GM23248 (cell line): ENCODE results near the gene NHS. TPM values are rescaled to one million over a fixed set of nuclear protein-coding genes. Genes with fewer than 3 reads are reported as not detected.

Experiments used
- DNase-seq: peaks from one replicate; pipeline ENCODE4 v3.0.0-alpha.2; 2015
- H2AFZ ChIP-seq: fragments of 200-600 bp; sonication (generic); 2 replicates; pipeline ENCODE4 v1.6.1; 2016; ENCODE audit warnings: antibody characterized with exemption
- H3F3A ChIP-seq: fragments of 200-600 bp; sonication (generic); 2 replicates; pipeline ENCODE4 v1.6.1; 2016; ENCODE audit warnings: mild to moderate bottlenecking, antibody characterized with exemption, mixed run types; ENCODE audit not compliant: insufficient read depth
- H3K27ac ChIP-seq: fragments of 200-600 bp; sonication (generic); 2 replicates; pipeline ENCODE4 v1.5.1; 2016; ENCODE audit warnings: mild to moderate bottlenecking
- H3K27me3 ChIP-seq: fragments of 200-600 bp; sonication (generic); replicated peaks from 2 replicates; pipeline ENCODE4 v1.6.1; 2016; ENCODE audit warnings: mild to moderate bottlenecking; ENCODE audit not compliant: insufficient read depth
- H3K36me3 ChIP-seq: fragments of 200-600 bp; sonication (generic); 2 replicates; pipeline ENCODE4 v1.6.1; 2016; ENCODE audit warnings: low read depth, mild to moderate bottlenecking
- H3K4me1 ChIP-seq: fragments of 200-600 bp; sonication (generic); 2 replicates; pipeline ENCODE4 v1.6.1; 2016; ENCODE audit warnings: mild to moderate bottlenecking; ENCODE audit not compliant: insufficient read depth
- H3K4me2 ChIP-seq: fragments of 200-600 bp; sonication (generic); one replicate; pipeline ENCODE4 v1.6.1; 2016; ENCODE audit warnings: mild to moderate bottlenecking; ENCODE audit not compliant: unreplicated experiment
- H3K4me3 ChIP-seq: fragments of 200-600 bp; sonication (generic); 2 replicates; pipeline ENCODE4 v1.5.1; 2016; ENCODE audit warnings: mild to moderate bottlenecking
- H3K79me2 ChIP-seq: fragments of 200-600 bp; sonication (generic); 2 replicates; pipeline ENCODE4 v1.6.1; 2016; ENCODE audit warnings: mild to moderate bottlenecking; ENCODE audit not compliant: insufficient read depth
- H3K9ac ChIP-seq: fragments of 200-600 bp; sonication (generic); 2 replicates; pipeline ENCODE4 v1.6.1; 2016; ENCODE audit warnings: mild to moderate bottlenecking
- H3K9me2 ChIP-seq: fragments of 200-600 bp; sonication (generic); 2 replicates; pipeline ENCODE4 v1.6.1; 2016; ENCODE audit warnings: mixed run types, mild to moderate bottlenecking, moderate library complexity; ENCODE audit not compliant: insufficient read depth
- H3K9me3 ChIP-seq: fragments of 200-600 bp; sonication (generic); one replicate; pipeline ENCODE4 v1.6.1; 2017; ENCODE audit warnings: low read depth
- H4K20me1 ChIP-seq: fragments of 200-600 bp; sonication (generic); 2 replicates; pipeline ENCODE4 v1.6.0; 2016; ENCODE audit not compliant: insufficient read depth
- EZH2 ChIP-seq: fragments of 200-600 bp; sonication (generic); IDR thresholded peaks from 2 replicates; pipeline ENCODE4 v1.6.1; 2018; ENCODE audit warnings: antibody characterized with exemption, mild to moderate bottlenecking; ENCODE audit not compliant: insufficient read depth, poor library complexity, severe bottlenecking
- EZH2phosphoT487 ChIP-seq: fragments of 200-600 bp; sonication (generic); IDR thresholded peaks from 2 replicates; pipeline ENCODE4 v1.6.1; 2018; ENCODE audit warnings: antibody characterized with exemption, moderate library complexity, mild to moderate bottlenecking, low read depth; ENCODE audit not compliant: insufficient read depth
- WGBS, 2 experiments: methylation state at CpG; one replicate each; pipeline ENCODE4 v1.1.6; 2015 to 2017; ENCODE audit warnings: low lambda C conversion rate in 2 of 2, low coverage in 1 of 2; ENCODE audit errors: missing lambda C conversion rate in 2 of 2; 5-methylcytosine and 5-hydroxymethylcytosine counted together
- in situ Hi-C: fragments of 300-500 bp; cut with MboI; formaldehyde crosslinking; loops from 2 replicates; pipeline ENCODE4 v1.15.0; 2020
- polyA plus RNA-seq: library from polyadenylated mRNA; unstranded; fragments of >200 nt; fragmentation: Nextera tagmentation; extraction: Ambion mirVana; gene quantifications from 2 replicates; pipeline ENCODE4 v1.2.1, GENCODE V29; 2016
- total RNA-seq: library from RNA; depleted of rRNA; stranded (reverse); fragments of >200 nt; shearing (Covaris generic); gene quantifications from 2 replicates; pipeline ENCODE4 v1.2.3, GENCODE V29; 2014

NHS gene
- total and polyA plus RNA-seq, 2 experiments from 2014 or later, result 1.0 to 5.6 TPM

DNA sequence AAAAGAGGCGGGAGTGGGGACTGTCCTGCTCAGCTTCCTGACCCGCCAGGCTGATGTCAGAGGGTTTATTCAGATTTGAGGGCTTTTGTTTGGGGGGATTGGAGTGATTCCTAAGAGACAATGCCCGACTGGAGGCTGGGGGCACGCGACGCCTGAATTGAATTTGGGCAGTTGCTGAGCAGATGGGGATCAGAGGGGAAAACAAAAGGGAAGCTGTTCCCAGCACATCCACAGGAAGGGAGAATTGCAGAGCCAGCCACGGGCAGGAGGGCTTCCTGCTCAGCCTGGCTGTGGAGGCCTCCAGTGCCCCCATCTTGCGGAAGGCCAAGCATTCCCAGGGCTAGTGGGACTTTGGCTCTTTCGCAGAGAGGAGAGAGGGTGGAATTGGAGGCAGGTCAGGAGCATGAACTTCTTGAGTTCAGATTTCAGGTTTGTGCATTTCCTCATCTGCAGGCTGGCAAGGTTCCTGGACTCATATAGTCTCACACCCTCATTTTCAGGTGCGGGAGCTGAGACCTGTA, 162.8 kb downstream of the NHS start:
- Histone ChIP-seq H4K20me1 (no peaks in the 10 kb centered on the region), H3K36me3 (no peaks in the 10 kb centered on the region), H3K27me3 (no peaks in the 10 kb centered on the region), H3K9me3 (no peaks in the 10 kb centered on the region), H3K9ac (no peak overlapping the region), H3K4me2 (no peak overlapping the region), H3K9me2 (no peaks in the 10 kb centered on the region), H3K4me1 (no peaks in the 10 kb centered on the region), H3K4me3 (no peak overlapping the region), H3K79me2 (no peaks in the 10 kb centered on the region), H3K27ac (no peak overlapping the region), H2AFZ (no peak overlapping the region), H3F3A (no peaks in the 10 kb centered on the region)
- no peak for TF ChIP-seq EZH2
- TF ChIP-seq EZH2phosphoT487, result no peak
- DNase-seq, result no peak
- in situ Hi-C loops, result loop anchor here (25.0 kb wide), 1 partner anchor 300 kb away; no protein-coding TSS in a partner anchor
- 89 to 97% methylated on average over 9 to 10 of the region's 10 CpGs for WGBS, 2 experiments

DNA sequence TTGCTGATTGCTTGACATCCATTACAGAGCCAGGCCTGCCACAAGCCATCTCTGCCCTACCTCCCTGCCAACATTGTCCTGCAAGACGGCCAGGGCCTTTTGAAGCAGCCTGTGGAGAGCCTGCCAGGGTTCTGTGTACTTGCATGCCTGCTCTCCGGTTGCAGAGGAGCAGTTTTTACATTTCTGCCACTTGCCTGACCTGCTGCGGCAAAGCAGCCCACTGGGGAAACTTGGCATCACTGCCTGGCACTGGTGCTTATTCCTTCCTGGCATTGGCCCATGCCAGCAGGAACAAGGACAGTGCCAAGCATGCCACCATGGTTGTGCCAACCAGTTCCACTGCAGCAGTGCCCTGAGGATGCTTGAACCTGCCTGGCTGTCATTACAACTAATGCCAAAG, 167.1 kb downstream of the NHS start:
- H4K20me1 ChIP-seq, result no peaks in the 10 kb centered on the region
- H3K9me2 ChIP-seq, result no peaks in the 10 kb centered on the region
- WGBS, 2 experiments, result 51 to 56% methylated on average over 3 of the region's 3 CpGs
- no peak overlapping the region for H2AFZ ChIP-seq
- H3K9ac ChIP-seq, result no peak overlapping the region
- no peak overlapping the region for H3K27ac ChIP-seq
- TF ChIP-seq EZH2phosphoT487, result no peak
- TF ChIP-seq EZH2, result no peak
- H3K4me3 ChIP-seq, result no peak overlapping the region
- DNase-seq, result no peak
- H3K36me3 ChIP-seq, result no peaks in the 10 kb centered on the region
- in situ Hi-C loops, result loop anchor here (25.0 kb wide), 1 partner anchor 305 kb away; no protein-coding TSS in a partner anchor
- H3K27me3 ChIP-seq, result no peaks in the 10 kb centered on the region
- no peaks in the 10 kb centered on the region for H3K9me3 ChIP-seq
- no peaks in the 10 kb centered on the region for H3K4me1 ChIP-seq
- no peaks in the 10 kb centered on the region for H3F3A ChIP-seq
- H3K4me2 ChIP-seq, result no peak overlapping the region
- no peaks in the 10 kb centered on the region for H3K79me2 ChIP-seq

DNA sequence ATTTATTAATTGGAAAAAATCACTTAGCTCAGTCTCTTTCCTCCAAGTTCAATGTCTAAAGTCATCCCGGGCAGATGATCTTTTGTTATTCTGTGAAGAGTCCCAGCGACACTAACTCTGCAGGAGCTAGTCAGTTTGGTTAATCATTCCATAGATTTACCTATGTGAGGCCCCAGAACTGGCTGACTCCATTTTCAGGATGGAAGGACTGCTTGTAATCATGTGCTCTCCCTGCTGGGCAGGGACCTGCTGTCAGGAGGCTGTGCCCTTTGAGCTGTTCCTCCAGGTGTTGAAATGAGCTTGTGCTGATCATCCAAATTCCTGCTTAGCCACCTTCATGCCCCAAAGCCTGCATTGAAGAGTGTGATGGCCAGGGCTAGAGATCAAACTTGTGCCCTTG, 169.8 kb downstream of the NHS start:
- no peak for DNase-seq
- in situ Hi-C loops, result loop anchor here (25.0 kb wide), 1 partner anchor 308 kb away; no protein-coding TSS in a partner anchor
- WGBS, 2 experiments, result 100% methylated on average over 2 of the region's 2 CpGs
- Histone ChIP-seq H3K9me2 (no peaks in the 10 kb centered on the region), H3K79me2 (no peaks in the 10 kb centered on the region), H3K9ac (no peak overlapping the region), H3F3A (no peaks in the 10 kb centered on the region), H3K36me3 (no peaks in the 10 kb centered on the region), H3K27me3 (no peaks in the 10 kb centered on the region), H3K4me3 (no peak overlapping the region), H3K27ac (no peak overlapping the region), H3K9me3 (no peaks in the 10 kb centered on the region), H2AFZ (no peak overlapping the region), H3K4me1 (no peaks in the 10 kb centered on the region), H4K20me1 (no peaks in the 10 kb centered on the region), H3K4me2 (no peak overlapping the region)
- TF ChIP-seq EZH2 (no peak), EZH2phosphoT487 (no peak)

DNA sequence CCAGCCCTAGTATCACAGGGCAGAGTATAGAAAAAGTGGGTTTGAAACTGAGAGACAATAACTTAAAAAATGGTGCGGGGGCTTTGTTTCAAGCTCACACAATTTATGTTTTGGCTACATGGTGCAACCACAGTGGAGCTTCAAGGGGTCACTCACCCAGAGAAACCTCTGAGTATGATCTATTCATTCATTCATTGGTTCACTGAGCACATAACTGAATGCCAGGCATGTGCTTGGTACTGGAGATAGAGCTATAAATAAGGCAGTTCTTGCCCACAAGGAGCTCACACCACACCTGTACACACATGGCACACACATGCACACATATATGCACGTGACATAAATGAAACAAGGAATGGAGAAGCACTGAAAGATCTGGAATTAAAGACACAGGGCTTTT, 171.4 kb downstream of the NHS start:
- Histone ChIP-seq H2AFZ (no peak overlapping the region), H3K4me3 (no peak overlapping the region), H3K4me1 (no peaks in the 10 kb centered on the region), H3K79me2 (no peaks in the 10 kb centered on the region), H3K36me3 (no peaks in the 10 kb centered on the region), H3F3A (no peaks in the 10 kb centered on the region), H3K9me3 (no peaks in the 10 kb centered on the region), H3K9ac (no peak overlapping the region), H3K27me3 (no peaks in the 10 kb centered on the region), H3K27ac (no peak overlapping the region), H3K4me2 (no peak overlapping the region), H4K20me1 (no peaks in the 10 kb centered on the region), H3K9me2 (no peaks in the 10 kb centered on the region)
- no peak for DNase-seq
- in situ Hi-C loops, result loop anchor here (25.0 kb wide), 1 partner anchor 309 kb away; no protein-coding TSS in a partner anchor
- whole genome bisulfite sequencing, 2 experiments, result 88 to 100% methylated on average over 2 of the region's 2 CpGs
- TF ChIP-seq EZH2phosphoT487 (no peak), EZH2 (no peak)

DNA sequence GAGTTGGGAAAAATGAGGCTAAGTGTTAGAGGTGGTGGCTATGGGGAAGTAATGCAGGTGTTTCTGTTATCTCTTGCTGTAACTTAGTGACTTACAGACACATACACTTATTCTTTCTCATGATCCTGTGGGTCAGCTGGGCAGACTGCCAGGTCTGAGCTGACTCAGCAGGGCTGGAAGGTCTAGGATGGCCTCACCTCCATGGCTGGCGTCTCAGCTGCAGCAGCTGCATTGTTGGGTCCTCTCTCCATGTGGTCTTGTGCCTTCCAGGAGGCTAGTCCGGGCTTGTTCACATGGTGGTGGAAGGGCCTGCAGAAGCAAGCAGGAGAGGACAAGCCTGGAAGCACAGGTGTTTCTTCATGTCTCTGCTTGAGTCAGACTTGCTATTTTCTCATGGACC, 172.7 kb downstream of the NHS start:
- TF ChIP-seq EZH2, result no peak
- no peak for TF ChIP-seq EZH2phosphoT487
- no peaks in the 10 kb centered on the region for H4K20me1 ChIP-seq
- no peak overlapping the region for H3K4me3 ChIP-seq
- DNase-seq, result peak; percentile 75
- no peak overlapping the region for H3K27ac ChIP-seq
- no peaks in the 10 kb centered on the region for H3K27me3 ChIP-seq
- in situ Hi-C loops, result loop anchor here (25.0 kb wide), 1 partner anchor 310 kb away; no protein-coding TSS in a partner anchor
- H2AFZ ChIP-seq, result no peak overlapping the region
- H3K9me2 ChIP-seq, result no peaks in the 10 kb centered on the region
- H3K4me1 ChIP-seq, result no peaks in the 10 kb centered on the region
- 45 to 47% methylated on average over 2 of the region's 2 CpGs for WGBS, 2 experiments
- no peak overlapping the region for H3K4me2 ChIP-seq
- no peaks in the 10 kb centered on the region for H3K36me3 ChIP-seq
- no peak overlapping the region for H3K9ac ChIP-seq
- H3F3A ChIP-seq, result no peaks in the 10 kb centered on the region
- no peaks in the 10 kb centered on the region for H3K79me2 ChIP-seq
- no peaks in the 10 kb centered on the region for H3K9me3 ChIP-seq
